Kasumi-1 (cell line): ENCODE measurements around the gene PLCG1.

ENCODE experiments used
- DNase-seq, 2 experiments: peaks; one replicate each; lab custom pipeline; 2025; lab: John Stamatoyannopoulos, UW

Gene PLCG1

DNA sequence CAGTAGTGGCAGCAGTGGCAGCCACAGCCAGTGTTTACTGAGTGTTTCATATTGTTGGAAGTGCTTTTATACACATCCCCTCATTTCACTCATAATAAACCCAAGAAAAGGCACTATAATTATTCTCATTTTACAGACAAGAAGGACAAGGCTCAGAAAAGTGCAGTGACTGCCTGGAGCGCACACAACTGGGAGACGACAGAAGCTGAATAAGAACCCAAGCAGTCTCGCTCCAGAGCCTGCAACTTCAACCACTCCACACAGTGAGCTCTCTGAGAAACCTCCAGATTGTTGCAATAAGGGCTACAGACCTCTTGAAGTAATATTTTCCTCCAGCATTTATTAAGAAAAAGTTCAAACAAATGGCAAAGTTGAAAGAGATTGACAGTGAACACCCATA is 76.9 kb downstream of the PLCG1 start:
- no peak for DNase-seq

DNA sequence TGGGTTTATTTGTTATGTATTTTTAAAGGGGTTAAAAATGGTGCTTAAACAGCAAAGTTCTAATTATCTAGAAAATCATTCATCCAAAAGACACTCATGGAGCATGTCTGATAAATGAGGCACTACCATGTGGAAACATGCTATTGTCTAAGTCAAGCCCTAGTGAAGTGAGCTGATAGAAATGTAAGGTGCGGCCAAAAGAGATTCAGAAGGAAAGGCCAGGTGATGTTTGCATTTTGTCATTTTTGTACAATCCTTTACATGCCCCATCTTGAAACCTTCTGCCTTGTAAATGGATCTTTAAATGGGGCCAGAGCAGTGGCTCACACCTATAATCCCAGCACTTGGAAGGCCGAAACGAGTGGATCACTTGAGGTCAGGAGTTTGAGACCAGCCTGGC is 77.3 kb downstream of the PLCG1 start:
- no peak for DNase-seq

DNA sequence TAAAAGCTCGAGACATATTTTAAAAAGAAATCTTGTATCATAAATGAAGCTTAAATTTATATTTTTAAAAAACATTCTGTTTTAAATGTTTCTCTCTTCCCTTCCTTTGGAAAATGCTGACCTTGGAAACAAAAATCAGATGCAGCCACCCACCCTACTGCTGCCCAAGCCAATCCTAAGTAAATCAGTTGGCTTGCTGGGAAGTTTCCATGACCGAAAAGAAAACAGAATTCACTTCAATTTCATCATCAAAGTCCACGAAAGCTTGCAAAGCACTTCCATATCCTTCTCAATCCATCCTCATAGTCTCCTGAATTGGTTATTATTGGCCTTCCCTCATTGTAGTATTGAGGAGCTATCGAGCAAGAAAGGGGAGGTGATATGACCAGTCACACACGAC is 80.1 kb downstream of the PLCG1 start:
- no peak for DNase-seq

DNA sequence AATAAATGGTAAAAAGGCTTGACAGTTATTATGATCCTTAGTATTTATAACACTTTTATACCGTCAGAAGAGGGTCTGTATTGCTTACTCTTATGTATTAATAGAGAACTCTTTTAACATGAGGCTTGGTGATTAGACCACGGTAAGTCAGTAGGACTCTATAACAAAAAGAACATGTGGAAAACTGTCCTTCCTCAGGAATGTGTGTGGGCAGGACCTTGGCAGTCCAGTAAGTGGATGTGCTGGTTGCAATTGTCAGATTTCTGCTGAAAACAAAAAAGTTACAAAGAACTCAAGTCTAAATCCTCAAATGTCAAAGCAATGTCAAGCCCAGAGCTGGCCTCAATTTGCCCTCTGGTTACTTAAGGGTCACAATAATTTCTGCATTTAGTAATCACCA is 81.1 kb downstream of the PLCG1 start:
- DNase-seq: no peak

DNA sequence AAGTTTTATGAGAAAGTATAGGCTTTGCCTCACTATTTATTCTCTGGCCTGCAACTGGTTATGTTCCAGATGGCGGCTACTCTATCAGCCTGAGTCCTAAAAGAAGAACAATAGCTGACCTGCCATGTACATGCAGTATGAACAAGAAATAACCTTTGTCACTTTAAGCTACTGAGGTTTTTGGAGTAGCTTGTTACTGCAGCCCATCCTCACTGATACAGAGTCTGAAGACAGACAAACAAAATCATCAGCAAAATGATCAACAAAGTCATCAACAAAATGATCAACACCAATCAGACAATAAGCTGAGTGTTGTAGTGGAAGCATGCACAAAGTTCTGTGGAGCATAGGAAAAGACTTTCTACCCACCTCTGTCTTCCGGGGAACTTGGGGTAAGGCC is 82.5 kb downstream of the PLCG1 start:
- DNase-seq: no peak

DNA sequence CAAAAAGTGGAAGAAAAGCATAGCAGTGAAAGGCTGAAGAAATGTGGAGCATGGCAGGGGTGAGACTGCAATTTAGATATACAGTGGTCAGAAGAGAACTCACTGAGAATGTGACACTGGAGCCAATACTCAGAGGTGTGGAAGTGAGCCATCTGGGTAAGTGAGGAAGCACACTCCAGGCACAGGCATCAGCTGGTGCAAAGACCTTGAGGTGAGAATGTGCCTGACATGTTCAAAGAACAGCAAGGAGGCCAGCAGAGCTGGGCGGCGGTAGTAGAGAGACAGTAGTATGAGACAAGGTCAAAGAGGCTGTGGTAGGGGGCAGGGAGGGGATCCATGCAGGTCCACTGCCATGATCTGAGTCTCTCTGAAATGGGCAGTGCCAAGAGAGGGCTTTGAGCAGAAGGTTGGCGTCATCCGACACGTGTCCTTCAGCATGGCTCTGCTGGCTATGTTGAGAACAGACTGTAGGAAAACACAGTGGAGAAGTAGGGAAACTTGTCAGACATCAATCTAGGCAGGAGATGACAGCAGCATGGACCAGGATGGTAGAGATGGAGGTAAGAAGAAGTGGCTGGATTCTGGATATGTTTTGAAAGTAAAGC is 84.4 kb downstream of the PLCG1 start:
- DNase-seq: no peak

DNA sequence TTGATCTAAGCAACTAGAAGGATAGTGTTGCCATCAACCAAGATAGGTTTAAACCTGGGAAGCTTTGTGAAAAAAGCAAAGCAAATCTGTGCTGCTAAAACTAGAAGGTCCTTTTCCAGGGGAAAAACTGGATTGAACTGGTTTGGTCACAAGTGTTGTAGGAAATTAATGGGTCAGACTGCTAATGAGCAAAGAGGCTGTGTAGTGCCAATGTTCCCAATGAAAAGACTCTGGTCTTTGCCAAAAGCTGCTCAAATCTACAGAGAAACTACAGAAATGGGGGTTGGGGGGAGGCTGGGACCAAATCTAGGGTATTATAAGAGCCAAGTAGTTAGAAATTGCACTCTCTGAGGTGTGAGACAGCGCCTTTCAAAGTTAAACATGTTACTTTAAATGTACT is 85.0 kb downstream of the PLCG1 start:
- no peak for DNase-seq

DNA sequence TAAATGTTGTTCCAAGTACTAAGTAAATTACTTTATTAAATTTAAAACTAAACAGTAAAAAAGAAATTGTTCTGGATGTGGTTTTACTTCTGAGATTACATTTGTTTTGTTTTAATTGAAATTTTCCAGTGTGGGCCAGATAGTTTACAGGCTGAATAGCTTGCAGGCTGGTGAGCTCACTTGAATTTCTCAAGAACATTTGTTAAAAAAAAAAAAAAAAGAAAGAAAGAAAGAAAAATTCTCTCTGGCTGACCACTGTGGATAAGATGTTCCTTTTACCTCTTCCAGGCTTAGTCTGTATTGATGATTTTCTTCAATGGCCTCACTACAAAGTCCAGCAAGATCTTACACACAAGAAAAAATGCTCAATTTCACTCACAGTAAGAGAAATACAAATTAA is 85.4 kb downstream of the PLCG1 start:
- DNase-seq: no peak

DNA sequence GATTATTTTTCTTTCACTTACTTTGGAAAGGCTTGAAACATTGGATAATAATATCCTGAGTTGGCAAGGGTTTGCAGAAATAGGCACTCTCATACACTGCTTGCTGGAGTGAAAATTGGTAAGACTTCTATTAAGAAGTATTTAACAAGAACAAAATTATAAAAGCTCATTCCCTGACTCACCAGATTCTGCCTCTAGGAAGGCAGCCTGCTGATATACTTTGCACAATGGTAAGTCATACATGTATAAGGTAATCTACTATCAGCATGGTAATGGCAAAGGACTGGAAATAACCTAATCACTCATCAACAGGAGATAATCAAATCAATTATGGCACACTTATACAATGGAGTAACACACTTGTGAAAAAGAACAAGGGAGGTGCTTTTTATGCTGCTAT is 85.8 kb downstream of the PLCG1 start:
- no peak for DNase-seq

DNA sequence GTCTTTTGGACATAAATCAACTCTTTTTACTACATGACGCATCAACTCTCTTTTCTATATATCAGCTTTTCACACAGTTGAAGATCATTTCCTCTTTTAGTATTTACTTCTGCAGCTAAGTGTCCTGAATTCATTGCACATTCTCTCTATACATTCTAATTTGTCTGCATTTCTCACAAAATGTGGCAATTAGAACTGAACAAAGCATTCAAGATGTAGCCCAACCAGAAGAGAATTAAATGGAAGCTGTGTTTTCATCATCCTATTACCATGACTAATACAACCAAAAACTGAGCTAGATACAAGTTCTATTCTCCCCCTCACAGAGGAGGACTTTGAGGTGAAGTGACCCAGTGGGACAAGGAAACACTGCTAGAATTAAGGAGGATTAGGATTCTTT is 86.9 kb downstream of the PLCG1 start:
- DNase-seq: peak in 1 of 2 experiments; percentile 15

DNA sequence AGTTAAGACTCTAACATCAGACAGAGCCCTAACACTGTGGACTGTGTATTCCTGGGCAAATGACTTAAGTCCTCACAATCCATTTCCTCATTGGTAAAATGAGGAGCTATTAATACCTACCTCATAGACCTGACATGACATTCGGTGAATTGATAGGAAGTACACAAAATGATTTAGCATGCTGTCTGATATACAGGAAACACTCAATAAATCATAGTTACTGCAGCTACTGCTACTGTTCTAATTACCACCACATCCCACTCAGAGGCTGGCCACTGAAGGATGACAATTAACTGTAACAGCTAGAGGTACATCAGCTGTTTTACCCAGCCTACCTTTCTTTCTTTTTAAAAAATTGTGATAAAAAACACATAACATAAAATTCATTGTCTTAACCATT is 87.7 kb downstream of the PLCG1 start:
- no peak for DNase-seq

DNA sequence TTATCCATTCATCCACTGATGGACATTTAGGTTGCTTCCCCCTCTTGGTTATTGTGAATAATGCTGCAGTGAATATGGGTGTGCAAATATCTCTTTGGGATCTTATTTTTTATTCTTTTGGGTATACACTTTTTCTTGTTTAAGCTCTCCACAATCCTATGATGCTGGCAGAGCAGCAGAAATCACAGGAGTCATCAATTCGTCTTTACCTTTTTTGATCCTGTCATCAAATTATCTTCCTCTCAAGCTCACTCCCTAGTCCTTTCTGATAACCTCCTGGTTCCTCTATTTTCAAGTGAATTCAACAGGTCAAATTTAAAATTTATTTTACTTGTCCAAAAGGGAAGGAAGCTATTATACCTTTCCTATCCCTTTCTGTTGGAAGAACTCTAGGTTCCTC is 89.1 kb downstream of the PLCG1 start:
- DNase-seq: no peak
